Activated CD8-positive, alpha-beta memory T cell treated with anti-CD3 and anti-CD28 coated beads for 24 hours (primary cell): ENCODE data around the gene PRPF40B.
A peak's percentile ranks its signal among the peaks of the same experiment; 100 is the strongest.
"Not testable (repeated sequence)": the region's sequence is repeated elsewhere in the genome, so short reads cannot be mapped to it uniquely, and the experiment has no call there.

Experiments used
- DNase-seq: peaks from one replicate; pipeline ENCODE4 v3.0.0-alpha.2; 2020

Gene PRPF40B

DNA sequence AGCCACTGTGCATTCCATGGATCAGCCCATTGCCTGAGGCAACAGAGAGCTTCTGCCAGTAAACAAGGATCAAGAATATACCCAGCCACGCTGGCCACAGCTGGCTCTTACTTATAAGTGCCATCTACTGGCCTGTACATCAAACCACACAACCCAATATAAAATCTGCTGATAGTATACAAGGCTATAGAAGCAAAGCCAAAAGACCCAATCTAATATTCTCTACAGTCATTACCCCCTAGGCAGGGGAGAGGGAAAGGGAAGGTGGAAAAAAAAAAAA, 13.5 kb upstream of the PRPF40B start:
- DNase-seq = no peak

DNA sequence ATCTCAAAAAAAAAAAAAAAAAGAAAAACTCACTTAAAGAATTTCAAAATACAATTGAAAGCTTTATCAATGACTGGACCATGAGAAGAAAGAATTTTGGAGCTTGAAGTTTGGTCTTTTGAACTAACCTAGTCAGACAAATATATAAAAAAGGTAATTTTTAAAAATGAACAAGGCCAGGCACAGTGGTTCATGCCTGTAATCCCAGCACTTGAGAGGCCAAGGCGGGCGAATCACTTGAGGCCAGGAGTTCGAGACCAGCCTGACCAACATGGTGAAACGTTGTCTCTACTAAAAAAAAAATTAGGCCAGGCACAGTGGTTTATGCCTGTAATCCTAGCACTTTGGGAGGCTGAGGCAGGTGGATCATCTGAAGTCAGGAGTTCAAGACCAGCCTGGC, 12.6 kb upstream of the PRPF40B start:
- not testable (repeated sequence) for DNase-seq

DNA sequence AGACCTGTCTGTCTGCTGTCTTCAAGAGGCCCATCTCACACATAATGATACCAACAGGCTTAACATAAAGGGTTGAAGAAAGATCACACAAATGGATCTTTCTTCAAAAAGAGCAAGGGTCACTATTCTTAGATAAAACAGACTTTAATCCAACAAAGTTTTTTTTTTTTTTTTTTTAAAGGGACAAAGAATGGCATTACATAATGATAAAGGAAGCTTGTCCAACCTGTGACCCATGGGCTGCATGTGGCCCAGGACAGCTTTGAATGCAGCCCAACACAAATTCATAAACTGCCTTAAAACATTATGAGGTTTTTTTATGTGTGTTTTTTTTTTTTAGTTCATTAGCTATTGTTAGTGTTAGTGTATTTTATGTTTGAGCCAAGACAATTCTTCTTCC, 11.2 kb upstream of the PRPF40B start:
- DNase-seq = no peak

DNA sequence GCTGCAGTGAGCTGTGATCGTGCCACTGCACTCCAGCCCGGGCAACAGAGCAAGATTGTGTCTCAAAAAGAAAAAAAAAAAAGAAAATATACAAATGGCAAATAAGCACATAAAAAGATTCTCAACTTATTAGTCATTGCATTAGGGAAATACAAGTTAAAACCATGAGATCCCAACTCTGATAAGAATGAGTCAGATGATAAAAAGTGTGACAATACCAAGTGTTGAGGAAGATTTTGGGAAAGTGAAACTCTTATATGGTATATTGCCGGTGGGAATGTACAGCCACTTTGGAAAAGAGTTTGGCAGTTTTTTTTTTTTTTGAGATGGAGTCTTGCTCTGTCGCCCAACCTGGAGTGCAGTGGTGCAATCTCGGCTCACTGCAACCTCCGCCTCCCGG, 7.6 kb upstream of the PRPF40B start:
- no peak for DNase-seq

DNA sequence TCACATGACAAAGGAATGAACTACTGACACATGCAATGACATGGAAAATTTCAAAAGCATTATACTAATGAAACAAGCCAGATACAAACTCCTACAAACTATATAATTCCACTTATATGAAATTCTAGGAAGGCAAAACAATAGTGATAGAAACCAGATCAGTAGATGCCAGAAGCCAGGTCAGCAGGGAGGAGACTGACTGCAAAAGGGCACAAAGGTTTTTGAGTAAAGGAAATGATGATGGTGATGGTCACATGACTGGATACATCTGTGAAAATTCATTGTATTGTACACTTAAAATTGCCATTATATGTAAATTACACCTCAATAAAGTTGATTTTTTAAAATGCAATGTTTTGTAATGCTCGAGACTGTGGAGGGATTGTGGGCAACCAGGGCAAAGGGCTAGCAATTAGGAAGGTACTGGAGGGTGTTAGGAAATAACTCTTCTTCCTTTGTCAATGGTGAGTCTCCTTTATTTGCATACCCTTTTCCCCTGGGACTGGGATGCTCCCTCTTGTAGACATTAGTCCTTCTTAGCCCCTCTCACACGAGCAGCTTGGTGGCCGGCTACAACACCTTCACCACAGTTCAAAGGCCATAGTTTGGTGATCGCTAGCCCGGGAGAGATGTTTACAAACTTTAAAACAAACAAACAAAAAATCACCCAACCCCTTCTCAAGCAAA, 6.7 kb upstream of the PRPF40B start:
- DNase-seq = no peak

DNA sequence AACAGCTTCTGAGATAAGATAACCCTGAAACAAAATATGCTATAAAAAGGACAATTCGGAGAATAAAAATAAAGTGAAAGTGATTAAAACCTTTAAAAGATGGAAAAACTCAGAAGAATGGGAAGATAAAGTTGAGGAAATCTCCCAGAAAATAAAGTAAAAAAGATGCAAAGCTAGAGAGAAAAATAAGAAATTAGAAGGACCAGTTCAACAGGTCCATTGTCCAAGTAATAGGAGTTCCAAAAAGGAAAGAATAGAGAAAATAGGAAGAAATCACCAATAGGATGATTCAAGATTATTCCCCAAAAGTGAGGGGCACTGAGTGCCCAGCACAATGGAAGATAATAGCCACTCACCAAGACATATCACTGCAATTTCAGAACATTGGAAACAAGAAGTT, 4.8 kb upstream of the PRPF40B start:
- DNase-seq = no peak

DNA sequence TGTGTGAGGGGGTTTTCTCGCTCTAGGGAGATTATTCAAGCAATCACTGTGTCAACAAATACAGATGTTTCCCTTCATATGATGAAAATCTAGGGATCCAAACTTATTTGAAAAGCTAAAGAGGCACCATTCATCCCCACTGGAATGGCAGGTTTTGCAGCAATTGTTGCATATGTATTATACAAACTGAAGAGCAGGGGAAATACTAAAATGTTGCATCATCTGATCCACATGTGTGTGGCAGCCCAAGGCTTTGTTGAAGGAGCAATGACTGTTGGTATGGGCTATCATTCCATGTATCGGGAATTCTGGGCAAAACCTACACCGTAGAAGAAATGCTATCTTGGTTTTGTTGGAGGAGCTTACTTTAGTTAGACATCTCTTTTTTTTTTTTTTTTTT, 4.1 kb upstream of the PRPF40B start:
- no peak for DNase-seq

DNA sequence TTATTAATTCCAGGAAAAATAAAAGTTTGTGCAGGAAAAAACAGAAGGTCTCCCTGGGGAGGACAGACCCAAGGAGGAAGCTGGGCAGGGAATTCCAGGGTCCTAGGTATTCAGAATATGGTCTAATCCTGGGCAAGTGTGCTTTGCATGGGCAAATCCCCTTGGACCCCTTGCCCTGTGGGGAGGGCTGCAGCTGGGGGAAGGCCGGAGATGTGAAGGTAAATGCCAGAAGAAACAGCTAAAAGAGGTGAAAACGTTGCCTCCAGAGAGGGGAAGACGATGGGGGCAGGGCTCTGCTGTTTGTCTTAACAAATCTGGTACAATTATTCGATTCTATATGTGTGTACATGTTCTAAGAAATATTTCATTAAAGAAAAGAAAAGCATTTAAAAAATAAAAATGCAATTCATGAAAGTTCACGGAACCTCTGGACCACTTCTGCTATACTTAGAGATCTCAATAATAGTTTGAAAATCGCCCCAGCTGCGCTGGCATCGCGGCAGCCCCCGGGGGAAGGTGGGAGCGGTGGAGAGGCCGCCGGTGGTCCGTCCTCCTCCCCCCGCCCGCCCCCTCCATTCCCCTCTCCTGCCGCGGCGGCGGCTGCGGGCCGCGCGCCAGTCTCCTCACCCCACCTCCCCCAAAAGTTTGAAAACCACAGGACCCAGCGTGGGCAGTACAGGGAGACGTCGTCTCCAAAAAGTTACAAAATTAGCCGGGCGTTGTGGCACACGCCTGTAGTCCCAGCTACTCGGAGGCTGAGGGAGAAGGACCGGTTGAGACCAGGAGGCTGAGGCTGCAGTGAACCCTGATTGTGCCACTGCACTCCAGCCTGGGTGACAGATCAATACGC, 1.5 kb upstream of the PRPF40B start:
- peak; percentile 80 for DNase-seq

DNA sequence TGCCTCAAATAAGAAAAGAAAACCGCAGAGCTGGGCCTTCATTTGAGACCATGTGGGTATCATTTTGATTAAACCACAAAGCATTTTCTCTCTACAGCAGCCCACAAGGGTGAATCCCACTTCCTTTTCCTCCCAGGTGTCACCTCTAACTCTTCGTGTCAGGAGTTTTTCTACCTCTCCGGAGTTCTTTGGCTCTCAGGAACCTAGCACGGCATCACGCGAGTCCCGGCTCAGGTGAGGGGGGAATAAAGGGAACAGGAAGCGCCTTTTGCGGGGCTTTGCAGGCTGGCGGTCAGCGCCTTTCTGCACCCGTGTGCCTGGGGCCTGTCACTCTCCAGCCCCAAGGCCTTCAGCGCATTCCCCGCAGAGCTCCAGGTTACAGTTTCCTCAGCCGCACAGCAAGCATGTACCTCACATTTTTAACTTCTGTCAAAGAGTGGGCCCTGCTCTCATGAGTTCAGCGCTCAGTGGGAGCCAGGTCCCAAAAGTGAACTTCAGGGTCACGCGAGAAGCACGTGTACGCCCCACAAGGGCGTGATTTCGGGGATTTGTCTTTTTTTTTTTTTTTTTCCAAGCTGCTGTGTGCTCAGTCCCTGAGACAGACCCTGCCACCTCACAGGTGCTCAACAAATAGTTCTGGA, 740 bp upstream of the PRPF40B start:
- DNase-seq = peak; percentile 84

DNA sequence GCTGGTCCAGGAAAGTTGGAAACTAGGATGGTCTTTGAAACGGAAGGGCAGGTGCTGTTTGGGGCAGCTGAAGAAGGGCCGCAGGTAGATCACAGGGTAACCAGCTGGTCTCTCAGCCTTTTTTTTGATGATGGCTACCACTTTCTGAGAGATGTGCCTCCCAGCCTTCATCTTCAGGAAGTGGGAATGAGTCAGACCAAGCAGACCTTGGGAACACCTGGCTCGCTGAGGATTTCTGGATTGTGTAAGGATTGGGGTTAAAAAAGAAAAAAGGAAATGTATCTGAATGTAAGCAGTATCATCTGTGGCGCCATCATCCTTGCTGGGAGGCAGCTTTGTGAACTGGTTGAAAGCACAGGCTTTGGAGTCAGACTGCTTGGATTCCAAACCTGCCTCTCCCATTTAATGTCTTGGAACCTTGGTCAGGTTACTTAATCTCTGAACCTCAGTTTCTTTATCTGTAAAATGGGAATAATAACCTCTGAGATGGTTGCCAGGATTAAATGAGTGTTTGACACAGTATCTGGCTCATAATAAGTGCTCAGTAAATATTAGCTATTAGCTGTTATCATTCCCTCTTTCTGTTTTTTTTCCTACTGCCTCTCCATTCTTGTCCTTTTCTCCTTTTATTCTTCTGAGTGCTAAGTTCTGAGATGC, 1.7 kb downstream of the PRPF40B start:
- DNase-seq = no peak

DNA sequence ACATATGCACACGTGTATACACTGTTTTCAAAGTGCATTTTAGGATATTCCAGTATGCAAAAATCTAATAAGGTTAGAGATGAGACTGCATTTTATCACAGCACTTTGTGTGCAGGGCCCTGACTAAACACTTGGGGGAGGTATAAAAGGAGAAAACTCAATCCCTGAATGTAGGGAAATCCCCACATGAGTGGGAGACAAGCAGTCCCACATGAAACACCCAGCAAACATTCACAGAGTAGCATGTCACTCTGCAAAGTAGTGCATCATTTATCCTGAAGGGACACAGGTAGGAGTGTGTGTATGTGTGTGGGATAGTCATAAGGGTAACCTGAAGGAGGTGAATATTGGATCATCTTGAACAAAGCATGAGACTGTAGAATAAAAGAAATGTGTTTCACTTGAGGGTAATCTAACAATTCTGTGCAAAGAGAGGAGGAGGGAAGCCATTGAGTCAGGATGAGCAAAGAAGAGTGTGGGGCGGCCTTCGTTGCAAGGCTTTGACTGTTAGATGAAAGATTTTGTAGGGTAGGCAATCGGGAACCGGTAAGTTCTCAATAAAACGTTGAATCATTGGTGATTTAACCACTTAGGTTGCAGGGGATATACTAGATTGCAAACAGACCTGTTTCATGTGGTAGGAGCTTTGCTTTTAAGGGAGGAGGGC, 2.9 kb downstream of the PRPF40B start:
- peak; percentile 54 for DNase-seq

DNA sequence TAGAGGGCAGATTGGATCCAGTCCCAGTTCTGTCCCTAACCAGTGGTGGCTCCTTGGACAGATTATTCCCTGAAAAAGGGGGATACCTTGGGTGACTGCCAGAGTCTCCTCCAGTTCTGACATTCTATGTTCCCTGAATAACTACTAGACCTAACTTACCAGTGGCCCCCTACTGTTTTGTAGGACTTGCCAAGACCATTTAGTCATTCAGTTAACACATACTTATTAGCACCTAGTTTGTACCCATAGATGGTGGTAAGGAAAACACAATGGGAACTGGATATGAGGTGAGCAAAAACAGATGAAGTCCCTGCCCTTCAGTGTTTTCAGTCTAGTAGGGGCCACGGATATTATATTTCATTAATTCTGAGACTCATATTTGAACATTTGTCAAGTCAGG, 3.5 kb downstream of the PRPF40B start:
- no peak for DNase-seq

DNA sequence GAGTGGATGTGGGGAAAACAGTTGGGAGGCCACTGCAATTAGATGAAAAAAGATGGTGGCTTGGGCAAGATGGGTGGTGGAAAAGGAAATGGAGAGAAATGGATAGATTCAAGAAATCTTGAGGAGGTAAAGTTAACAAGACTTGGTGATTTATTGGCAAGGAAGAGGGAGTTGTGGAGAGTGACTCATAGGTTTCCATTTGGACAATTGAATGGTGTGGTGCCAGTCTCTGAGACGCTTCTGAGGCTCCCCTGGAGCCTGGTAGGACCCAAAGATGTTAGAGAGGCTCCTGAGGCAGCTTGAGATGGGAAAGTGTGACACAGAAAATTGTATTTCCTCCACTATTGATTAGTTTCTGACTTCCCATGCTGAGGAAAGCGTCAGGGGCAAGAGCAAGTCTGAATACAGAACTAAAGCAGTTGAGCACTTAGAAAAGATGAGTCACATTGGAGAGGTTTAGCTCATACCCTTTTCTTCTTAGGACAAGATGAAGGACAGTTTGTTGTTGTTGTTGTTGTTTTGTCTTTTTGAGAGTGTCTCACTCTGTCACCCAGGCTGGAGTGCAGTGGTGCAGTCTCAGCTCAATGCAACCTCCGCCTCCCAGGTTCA, 4.5 kb downstream of the PRPF40B start:
- no peak for DNase-seq

DNA sequence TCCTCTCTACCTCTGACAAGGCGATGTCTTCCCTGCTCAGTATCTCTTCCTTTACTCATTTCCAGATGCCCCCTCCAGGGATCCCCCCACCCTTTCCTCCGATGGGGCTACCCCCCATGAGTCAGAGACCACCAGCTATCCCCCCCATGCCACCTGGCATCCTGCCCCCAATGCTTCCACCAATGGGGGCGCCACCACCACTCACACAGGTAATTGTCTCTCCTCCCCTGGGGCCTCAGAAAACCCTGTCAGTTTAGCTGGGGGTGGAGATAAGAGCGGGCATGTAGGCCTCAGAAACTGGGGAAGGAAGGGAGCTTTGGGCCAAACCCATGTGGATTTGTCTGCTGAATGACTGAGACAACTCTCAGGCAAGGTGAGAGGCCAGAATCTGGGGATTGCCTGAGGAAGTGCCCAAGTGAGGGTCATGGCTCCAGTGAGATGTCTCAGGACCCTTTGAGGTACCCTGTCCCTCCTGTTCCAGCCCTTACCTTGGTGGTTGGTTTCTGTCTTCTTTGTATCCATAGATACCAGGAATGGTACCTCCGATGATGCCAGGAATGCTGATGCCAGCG, 8.1 kb downstream of the PRPF40B start:
- no peak for DNase-seq

DNA sequence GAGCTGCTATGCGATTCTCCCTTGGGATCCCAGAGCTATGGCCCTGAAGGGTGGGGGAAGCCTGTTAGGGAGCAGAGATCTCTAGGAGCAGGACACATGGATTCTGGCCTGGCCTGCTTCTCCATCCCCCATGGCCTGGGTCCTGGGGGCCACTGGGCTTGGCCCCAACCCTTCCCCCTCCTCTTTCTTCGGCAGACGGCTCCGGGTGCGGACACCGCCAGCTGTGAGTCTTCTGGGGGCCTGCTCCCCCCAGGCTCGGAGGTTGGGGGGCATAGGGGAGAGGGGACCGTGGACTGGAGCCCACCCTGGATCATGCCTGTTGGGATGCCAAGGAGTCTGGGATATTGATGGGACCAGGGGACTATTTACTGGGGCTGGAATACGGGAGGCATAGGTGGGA, 9.0 kb downstream of the PRPF40B start:
- DNase-seq = no peak

DNA sequence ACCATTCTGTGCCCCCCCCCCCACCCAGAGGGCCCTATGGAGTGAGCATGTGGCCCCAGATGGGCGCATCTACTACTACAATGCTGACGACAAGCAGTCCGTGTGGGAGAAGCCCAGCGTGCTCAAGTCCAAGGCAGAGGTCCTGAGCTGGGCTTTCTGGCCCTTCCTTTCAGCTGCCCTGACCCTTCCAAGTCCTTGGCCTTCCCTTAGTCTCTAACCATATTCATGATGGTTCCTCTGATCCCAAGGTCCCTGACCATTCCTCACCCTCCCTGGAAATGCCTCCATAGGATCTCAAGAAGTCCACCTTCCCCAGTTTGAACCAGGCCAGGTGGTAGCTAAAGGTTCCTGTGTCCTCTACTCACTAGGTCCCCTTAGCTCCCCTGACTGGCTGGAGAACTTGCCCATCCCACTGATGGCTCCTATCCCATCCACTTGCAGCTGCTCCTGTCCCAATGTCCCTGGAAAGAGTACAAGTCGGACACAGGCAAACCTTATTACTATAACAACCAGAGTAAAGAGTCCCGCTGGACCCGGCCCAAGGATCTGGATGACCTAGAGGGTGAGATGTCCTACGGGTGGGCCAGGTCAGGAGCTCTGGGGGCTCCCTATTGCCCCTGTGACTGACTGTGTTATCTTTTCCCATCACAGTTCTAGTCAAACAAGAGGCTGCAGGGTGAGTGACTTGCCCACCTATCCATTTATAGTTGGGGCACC, 9.8 kb downstream of the PRPF40B start:
- DNase-seq = no peak

DNA sequence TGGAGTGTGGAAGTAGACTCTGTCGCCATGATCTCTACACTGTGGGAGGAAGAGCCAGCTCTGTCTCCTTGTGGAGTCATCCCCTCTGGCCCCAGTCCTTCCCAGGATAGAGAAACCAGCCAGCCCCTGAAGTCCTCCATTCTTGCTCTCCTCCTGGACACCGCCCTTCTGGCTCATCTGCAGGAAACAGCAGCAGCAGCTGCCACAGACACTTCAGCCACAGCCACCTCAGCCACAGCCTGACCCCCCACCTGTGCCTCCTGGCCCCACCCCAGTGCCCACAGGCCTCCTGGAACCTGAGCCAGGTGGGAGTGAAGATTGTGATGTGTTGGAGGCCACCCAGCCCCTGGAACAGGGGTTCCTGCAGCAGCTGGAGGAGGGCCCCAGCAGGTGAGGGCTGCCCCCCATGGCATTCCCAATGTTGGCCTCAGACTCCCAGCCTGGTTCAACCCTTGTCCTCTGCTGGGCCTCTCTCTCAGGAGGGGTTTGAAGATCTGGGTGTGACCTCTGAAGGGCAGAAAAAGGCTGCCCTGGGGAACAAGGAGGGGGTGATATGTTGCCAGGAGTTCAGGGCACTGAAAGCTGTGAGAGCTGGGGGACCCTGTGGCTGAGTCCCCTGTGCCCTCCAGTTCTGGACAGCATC, 10.5 kb downstream of the PRPF40B start:
- no peak for DNase-seq

DNA sequence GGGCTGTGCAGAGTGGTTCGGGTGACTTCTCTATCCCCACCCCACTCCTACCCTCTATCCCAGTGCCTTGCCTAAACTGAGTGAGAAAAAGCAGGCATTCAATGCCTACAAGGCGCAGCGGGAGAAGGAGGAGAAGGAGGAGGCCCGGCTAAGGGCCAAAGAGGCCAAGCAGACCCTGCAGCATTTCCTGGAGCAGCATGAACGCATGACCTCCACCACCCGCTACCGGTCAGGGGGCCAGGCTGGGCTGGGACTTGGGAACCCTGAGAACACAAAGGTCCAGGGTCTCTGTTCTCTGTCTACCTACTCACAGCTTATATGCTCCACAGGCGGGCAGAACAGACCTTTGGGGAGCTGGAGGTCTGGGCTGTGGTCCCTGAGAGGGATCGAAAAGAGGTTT, 11.7 kb downstream of the PRPF40B start:
- no peak for DNase-seq

DNA sequence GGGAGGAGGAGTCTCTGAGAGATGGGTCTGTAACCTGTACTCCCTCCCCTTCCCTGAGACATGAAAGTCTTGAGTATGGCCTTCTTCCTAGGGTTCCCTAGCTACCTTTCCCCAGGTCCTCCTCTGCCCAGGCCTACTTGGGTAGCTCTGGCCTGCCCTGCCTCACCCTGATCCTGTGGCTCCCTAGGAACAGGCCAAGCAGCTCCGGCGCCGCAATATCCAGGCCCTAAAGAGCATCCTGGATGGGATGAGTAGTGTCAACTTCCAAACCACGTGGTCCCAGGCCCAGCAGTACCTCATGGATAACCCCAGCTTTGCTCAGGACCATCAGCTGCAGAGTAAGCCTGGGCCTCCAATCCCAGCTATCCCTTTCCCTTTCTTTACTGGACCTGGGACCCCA, 12.3 kb downstream of the PRPF40B start:
- no peak for DNase-seq

DNA sequence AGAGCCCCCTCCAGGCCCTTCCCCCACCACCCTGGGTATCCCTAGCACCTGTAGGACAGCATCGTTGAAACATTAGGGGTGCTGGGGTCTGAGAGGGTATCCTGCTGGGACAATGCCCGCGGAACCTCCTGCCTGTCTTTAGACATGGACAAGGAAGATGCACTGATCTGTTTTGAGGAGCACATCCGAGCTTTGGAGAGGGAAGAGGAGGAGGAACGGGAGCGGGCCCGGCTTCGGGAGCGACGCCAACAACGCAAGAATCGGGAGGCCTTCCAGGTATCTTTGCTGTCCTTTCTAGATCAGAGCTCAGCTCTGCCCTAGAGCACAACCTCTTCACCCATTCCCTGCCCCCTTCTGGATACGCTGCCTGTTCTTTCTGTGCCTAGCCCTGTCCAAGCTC, 13.2 kb downstream of the PRPF40B start:
- no peak for DNase-seq
